Keratinocyte (primary cell): ENCODE data around the gene SYNE1.

Experiments used
- EZH2 ChIP-seq: IDR thresholded peaks from one replicate; pipeline ENCODE4 v1.6.1; 2012; ENCODE audit warnings: inconsistent platforms, mild to moderate bottlenecking, low read length, moderate library complexity
- TF ChIP-seq, protein P1 (sequence below), 3 experiments: IDR thresholded peaks in 1 of 3; conservative IDR thresholded peaks in 1 of 3; optimal IDR thresholded peaks in 1 of 3; 2 replicates in 2 of 3; 3 replicates in 1 of 3; pipeline versions ENCODE3 to v1.5.1; 2011; ENCODE audit warnings: low read length in 3 of 3, mild to moderate bottlenecking in 3 of 3, moderate library complexity in 2 of 3, control low read depth in 1 of 3, inconsistent platforms in 1 of 3; ENCODE audit not compliant: insufficient read depth in 2 of 3; ENCODE audit errors: extremely low read depth in 1 of 3

DNA sequence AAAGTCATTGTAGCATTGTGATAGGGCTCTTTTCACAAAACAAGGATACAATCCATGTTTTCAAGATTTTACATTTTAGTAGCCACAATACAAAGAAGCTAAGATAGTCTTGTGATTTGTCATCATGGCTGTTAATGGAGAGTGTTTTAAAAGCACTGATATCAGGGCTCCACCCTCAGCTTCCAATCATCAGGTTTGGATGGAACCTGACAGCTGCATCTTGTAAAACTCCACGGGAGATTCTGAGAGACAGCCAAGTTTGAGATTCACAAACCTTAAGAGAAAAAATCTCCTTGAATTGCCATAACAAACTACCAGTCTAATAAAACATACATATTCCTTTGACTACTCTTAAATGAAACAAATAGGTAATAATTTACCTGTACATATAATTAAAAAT lies 549.5 kb downstream of the SYNE1 start:
- TF ChIP-seq, protein P1, sequence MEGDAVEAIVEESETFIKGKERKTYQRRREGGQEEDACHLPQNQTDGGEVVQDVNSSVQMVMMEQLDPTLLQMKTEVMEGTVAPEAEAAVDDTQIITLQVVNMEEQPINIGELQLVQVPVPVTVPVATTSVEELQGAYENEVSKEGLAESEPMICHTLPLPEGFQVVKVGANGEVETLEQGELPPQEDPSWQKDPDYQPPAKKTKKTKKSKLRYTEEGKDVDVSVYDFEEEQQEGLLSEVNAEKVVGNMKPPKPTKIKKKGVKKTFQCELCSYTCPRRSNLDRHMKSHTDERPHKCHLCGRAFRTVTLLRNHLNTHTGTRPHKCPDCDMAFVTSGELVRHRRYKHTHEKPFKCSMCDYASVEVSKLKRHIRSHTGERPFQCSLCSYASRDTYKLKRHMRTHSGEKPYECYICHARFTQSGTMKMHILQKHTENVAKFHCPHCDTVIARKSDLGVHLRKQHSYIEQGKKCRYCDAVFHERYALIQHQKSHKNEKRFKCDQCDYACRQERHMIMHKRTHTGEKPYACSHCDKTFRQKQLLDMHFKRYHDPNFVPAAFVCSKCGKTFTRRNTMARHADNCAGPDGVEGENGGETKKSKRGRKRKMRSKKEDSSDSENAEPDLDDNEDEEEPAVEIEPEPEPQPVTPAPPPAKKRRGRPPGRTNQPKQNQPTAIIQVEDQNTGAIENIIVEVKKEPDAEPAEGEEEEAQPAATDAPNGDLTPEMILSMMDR (optimal IDR thresholded peaks at IDR 0.05 in 1 of 3, IDR thresholded peaks at IDR 0.05 in 1 of 3, conservative IDR thresholded peaks at IDR 0.05 in 1 of 3; ENCODE audit: extremely low read depth in 1 of 3, insufficient read depth in 2 of 3, low read length in 3 of 3), result no peak
- TF ChIP-seq EZH2, result no peak
